Liver (tissue), 9 donors: Measurements from ENCODE around the gene TRIM23. TPM values are rescaled to one million over a fixed set of nuclear protein-coding genes. Genes with fewer than 3 reads are reported as not detected.

Experiments used
- DNase-seq: peaks from one replicate; pipeline ENCODE4 v3.0.0-alpha.2; 2017; ENCODE audit warnings: low spot score
- H3K27ac ChIP-seq, 2 donors: one replicate each; pipeline ENCODE4 v1.7.0; 2013; ENCODE audit warnings: inconsistent platforms in 2 of 2, low read length in 2 of 2, control low read depth in 1 of 2, low read depth in 1 of 2, mild to moderate bottlenecking in 1 of 2
- H3K27me3 ChIP-seq, 4 donors: one replicate each; pipeline versions ENCODE4 v1.6.1 to v1.7.0; 2013; ENCODE audit warnings: low read length in 3 of 4, inconsistent platforms in 1 of 4, mild to moderate bottlenecking in 1 of 4, moderate library complexity in 1 of 4; ENCODE audit not compliant: control insufficient read depth in 4 of 4, insufficient read depth in 4 of 4
- H3K36me3 ChIP-seq, 4 donors: one replicate each; pipeline versions ENCODE4 v1.6.1 to v1.7.0; 2013; ENCODE audit warnings: low read length in 3 of 4, mild to moderate bottlenecking in 3 of 4, low read depth in 1 of 4, moderate library complexity in 1 of 4; ENCODE audit not compliant: control insufficient read depth in 4 of 4, insufficient read depth in 3 of 4
- H3K4me1 ChIP-seq, 4 donors: one replicate each; pipeline versions ENCODE4 v1.6.1 to v1.7.0; 2013; ENCODE audit warnings: low read length in 3 of 4, mild to moderate bottlenecking in 3 of 4, moderate library complexity in 1 of 4; ENCODE audit not compliant: control insufficient read depth in 4 of 4, insufficient read depth in 4 of 4
- H3K4me3 ChIP-seq, 3 donors: one replicate each; pipeline versions ENCODE4 v1.6.1 to v1.7.0; 2013; ENCODE audit warnings: low read length in 3 of 3, control low read depth in 1 of 3, low read depth in 1 of 3, mild to moderate bottlenecking in 1 of 3
- H3K9ac ChIP-seq, 2 donors: one replicate each; pipeline ENCODE4 v1.7.0; 2013; ENCODE audit warnings: low read length in 2 of 2, mild to moderate bottlenecking in 2 of 2, moderate library complexity in 2 of 2, control low read depth in 1 of 2, low read depth in 1 of 2
- H3K9me3 ChIP-seq, 4 donors: one replicate each; pipeline versions ENCODE4 v1.6.1 to v1.7.0; 2013; ENCODE audit warnings: low read length in 3 of 4; ENCODE audit not compliant: control insufficient read depth in 4 of 4
- EGR1 ChIP-seq, 2 donors: IDR thresholded peaks; 2 replicates each; pipeline ENCODE4 v1.6.1; 2016 to 2018; ENCODE audit warnings: antibody characterized with exemption in 2 of 2, low read depth in 2 of 2
- FOXA1 ChIP-seq: IDR thresholded peaks from 2 replicates; pipeline ENCODE4 v1.6.1; 2016; ENCODE audit warnings: antibody characterized with exemption
- FOXA2 ChIP-seq: IDR thresholded peaks from 2 replicates; pipeline ENCODE4 v1.6.1; 2016; ENCODE audit warnings: antibody characterized with exemption
- GABPA ChIP-seq, 2 donors: IDR thresholded peaks in 1 of 2; conservative IDR thresholded peaks in 1 of 2; 2 replicates each; pipeline ENCODE4 v1.6.1; 2016; ENCODE audit warnings: antibody characterized with exemption in 2 of 2, mild to moderate bottlenecking in 1 of 2, moderate library complexity in 1 of 2
- HNF4A ChIP-seq, 2 donors: conservative IDR thresholded peaks; 2 replicates each; pipeline ENCODE4 v1.6.1; 2016; ENCODE audit warnings: antibody characterized with exemption in 2 of 2, mild to moderate bottlenecking in 2 of 2
- HNF4G ChIP-seq: IDR thresholded peaks from 2 replicates; pipeline ENCODE4 v1.6.1; 2016; ENCODE audit warnings: antibody characterized with exemption
- JUND ChIP-seq, 2 donors: IDR thresholded peaks; 2 replicates each; pipeline ENCODE4 v1.6.1; 2016; ENCODE audit warnings: antibody characterized with exemption in 2 of 2
- NR2F2 ChIP-seq: IDR thresholded peaks from 2 replicates; pipeline ENCODE4 v1.6.1; 2016; ENCODE audit warnings: antibody characterized with exemption
- RAD21 ChIP-seq, 2 donors: IDR thresholded peaks; 2 replicates each; pipeline ENCODE4 v1.6.1; 2016; ENCODE audit warnings: antibody characterized with exemption in 2 of 2, mild to moderate bottlenecking in 2 of 2
- RXRA ChIP-seq, 2 donors: IDR thresholded peaks; 2 replicates each; pipeline ENCODE4 v1.6.1; 2017 to 2018; ENCODE audit warnings: antibody characterized with exemption in 2 of 2, mild to moderate bottlenecking in 1 of 2
- SP1 ChIP-seq: IDR thresholded peaks from 2 replicates; pipeline ENCODE4 v1.6.1; 2018; ENCODE audit warnings: antibody characterized with exemption, mild to moderate bottlenecking
- TAF1 ChIP-seq: conservative IDR thresholded peaks from 2 replicates; pipeline ENCODE4 v1.6.1; 2016; ENCODE audit warnings: antibody characterized with exemption, mild to moderate bottlenecking
- YY1 ChIP-seq: IDR thresholded peaks from 2 replicates; pipeline ENCODE4 v1.6.1; 2016; ENCODE audit warnings: antibody characterized with exemption, mild to moderate bottlenecking
- WGBS: extraction: QIAGEN DNeasy Blood & Tissue Kit; methylation state at CpG from one replicate; pipeline ENCODE4 v1.1.7; 2013; 5-methylcytosine and 5-hydroxymethylcytosine counted together
- polyA plus RNA-seq, 2 donors: library from polyadenylated mRNA; stranded (reverse) in 1 of 2; unstranded in 1 of 2; fragments of 200-250 nt in 1 of 2; fragments of >200 nt in 1 of 2; fragmentation: Nextera tagmentation in 1 of 2; extraction: Ambion mirVana in 1 of 2; gene quantifications; one replicate each; pipeline versions ENCODE4 v1.2.1 to v1.2.3, GENCODE V29; 2013 to 2015
- total RNA-seq, 2 donors: library from RNA; depleted of rRNA; stranded (reverse); fragments of >200 nt; gene quantifications; one replicate each; pipeline ENCODE4 v1.2.3, GENCODE V29; 2014
- TF ChIP-seq, protein P1 (sequence below): fragments of 150-350 bp; IDR thresholded peaks from 2 replicates; pipeline ENCODE4 v1.5.1; 2017; ENCODE audit warnings: improper control_type of control experiment, low read depth, low read length; ENCODE audit not compliant: missing input control
- TF ChIP-seq, protein P2 (sequence below): IDR thresholded peaks from 2 replicates; pipeline ENCODE4 v1.6.1; 2016; ENCODE audit warnings: antibody characterized with exemption
- TF ChIP-seq, protein P3 (sequence below): IDR thresholded peaks from 2 replicates; pipeline ENCODE4 v1.6.1; 2016; ENCODE audit warnings: antibody characterized with exemption
- TF ChIP-seq, protein P4 (sequence below): IDR thresholded peaks from 2 replicates; pipeline ENCODE4 v1.6.1; 2016; ENCODE audit warnings: antibody characterized with exemption
- TF ChIP-seq, protein P5 (sequence below): IDR thresholded peaks from 2 replicates; pipeline ENCODE4 v1.6.1; 2016; ENCODE audit warnings: antibody characterized with exemption, mild to moderate bottlenecking
- donor health status: healthy.
- donor health status: healthy.
- donor health status: healthy.
- donor health status: healthy.
- donor health status: healthy.

Gene TRIM23
- total and polyA plus RNA-seq, 4 donors, result 3.1 to 25.0 (median 9.1) TPM

DNA sequence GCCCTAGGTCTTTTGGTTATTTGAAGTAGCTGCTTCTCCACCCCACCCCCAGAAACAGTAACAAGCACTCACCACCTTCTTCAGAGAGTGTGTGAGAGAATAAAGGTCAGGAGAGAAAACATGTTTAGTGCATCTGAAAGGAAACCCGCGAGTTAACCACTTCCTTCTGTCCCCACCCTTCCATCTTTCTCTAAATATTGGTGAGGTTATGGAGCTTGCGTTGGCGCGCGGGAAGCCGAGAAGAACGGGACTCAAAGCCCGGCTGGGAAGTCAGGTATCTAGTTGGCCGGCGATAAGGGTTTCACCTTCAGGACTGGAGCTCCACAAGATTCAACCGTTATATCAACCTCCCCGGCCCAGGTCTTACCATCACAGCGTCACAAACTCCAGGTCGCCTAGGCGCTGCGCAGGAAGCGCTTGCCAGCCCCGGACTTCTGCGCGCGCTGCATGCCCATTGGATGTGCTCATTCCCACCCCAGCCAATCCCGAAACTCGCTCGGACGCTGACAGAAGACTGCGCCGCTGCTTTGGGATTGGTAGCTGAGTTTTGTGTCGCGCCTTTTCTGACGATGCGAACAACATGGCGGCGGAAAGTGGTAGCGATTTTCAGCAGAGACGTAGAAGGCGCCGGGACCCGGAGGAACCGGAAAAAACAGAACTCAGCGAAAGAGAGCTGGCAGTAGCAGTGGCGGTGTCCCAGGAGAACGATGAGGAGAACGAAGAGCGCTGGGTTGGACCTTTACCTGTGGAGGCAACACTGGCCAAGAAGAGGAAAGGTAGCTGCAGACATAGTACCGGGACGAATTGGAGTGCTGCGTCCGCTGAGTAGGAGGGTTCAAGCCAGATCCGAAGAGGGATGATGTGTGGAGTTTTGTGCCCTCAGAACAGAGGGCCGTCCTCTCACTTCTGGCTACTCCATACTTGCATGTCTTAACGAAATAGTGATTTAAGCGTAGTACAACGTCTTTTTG lies 61.1 kb downstream of the TRIM23 start, which contains the start of the genes CENPK and PPWD1:
CENPK (minus strand) TSS at position 438 of the 971 bp plus-strand sequence. CDS start 8,261 bp downstream, outside the sequence.
PPWD1 (plus strand) TSS at position 566 of the 971 bp plus-strand sequence; CDS start at position 581, 15 bp downstream.
- H3K4me3 ChIP-seq, result peak within 1 kb of the TSS; percentile 66 to 95 (median 73)
- DNase-seq, result peak; percentile 93

More for the DNA sequence above, 61.1 kb downstream of the TRIM23 start, which contains the start of the genes CENPK and PPWD1:
- no peaks in the 10 kb centered on the region for H3K9me3 ChIP-seq
- no peaks in the 10 kb centered on the region for H3K27me3 ChIP-seq
- TF ChIP-seq HNF4A (conservative IDR thresholded peaks at IDR 0.05) (no peak), YY1 (peak; percentile 100), FOXA1 (peak; percentile 51), EGR1 (IDR thresholded peaks at IDR 0.05; ENCODE audit: low read depth in 2 of 2) (no peak), RXRA (IDR thresholded peaks at IDR 0.05) (peak in 1 of 2 donors; percentile 35), NR2F2 (no peak), GABPA (IDR thresholded peaks at IDR 0.05 in 1 of 2, conservative IDR thresholded peaks at IDR 0.05 in 1 of 2) (peak in 1 of 2 donors; percentile 76), HNF4G (no peak), RAD21 (IDR thresholded peaks at IDR 0.05) (peak in 1 of 2 donors; percentile 11), TAF1 (peak; percentile 83), SP1 (peak; percentile 96), JUND (IDR thresholded peaks at IDR 0.05) (peak in 1 of 2 donors; percentile 34), FOXA2 (no peak)
- TF ChIP-seq, protein P1, sequence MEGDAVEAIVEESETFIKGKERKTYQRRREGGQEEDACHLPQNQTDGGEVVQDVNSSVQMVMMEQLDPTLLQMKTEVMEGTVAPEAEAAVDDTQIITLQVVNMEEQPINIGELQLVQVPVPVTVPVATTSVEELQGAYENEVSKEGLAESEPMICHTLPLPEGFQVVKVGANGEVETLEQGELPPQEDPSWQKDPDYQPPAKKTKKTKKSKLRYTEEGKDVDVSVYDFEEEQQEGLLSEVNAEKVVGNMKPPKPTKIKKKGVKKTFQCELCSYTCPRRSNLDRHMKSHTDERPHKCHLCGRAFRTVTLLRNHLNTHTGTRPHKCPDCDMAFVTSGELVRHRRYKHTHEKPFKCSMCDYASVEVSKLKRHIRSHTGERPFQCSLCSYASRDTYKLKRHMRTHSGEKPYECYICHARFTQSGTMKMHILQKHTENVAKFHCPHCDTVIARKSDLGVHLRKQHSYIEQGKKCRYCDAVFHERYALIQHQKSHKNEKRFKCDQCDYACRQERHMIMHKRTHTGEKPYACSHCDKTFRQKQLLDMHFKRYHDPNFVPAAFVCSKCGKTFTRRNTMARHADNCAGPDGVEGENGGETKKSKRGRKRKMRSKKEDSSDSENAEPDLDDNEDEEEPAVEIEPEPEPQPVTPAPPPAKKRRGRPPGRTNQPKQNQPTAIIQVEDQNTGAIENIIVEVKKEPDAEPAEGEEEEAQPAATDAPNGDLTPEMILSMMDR, result no peak
- TF ChIP-seq, protein P2, sequence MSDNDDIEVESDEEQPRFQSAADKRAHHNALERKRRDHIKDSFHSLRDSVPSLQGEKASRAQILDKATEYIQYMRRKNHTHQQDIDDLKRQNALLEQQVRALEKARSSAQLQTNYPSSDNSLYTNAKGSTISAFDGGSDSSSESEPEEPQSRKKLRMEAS, result peak; percentile 63
- TF ChIP-seq, protein P3, sequence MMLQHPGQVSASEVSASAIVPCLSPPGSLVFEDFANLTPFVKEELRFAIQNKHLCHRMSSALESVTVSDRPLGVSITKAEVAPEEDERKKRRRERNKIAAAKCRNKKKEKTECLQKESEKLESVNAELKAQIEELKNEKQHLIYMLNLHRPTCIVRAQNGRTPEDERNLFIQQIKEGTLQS, result peak; percentile 62
- TF ChIP-seq, protein P4, sequence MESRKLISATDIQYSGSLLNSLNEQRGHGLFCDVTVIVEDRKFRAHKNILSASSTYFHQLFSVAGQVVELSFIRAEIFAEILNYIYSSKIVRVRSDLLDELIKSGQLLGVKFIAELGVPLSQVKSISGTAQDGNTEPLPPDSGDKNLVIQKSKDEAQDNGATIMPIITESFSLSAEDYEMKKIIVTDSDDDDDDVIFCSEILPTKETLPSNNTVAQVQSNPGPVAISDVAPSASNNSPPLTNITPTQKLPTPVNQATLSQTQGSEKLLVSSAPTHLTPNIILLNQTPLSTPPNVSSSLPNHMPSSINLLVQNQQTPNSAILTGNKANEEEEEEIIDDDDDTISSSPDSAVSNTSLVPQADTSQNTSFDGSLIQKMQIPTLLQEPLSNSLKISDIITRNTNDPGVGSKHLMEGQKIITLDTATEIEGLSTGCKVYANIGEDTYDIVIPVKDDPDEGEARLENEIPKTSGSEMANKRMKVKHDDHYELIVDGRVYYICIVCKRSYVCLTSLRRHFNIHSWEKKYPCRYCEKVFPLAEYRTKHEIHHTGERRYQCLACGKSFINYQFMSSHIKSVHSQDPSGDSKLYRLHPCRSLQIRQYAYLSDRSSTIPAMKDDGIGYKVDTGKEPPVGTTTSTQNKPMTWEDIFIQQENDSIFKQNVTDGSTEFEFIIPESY, result peak; percentile 44
- TF ChIP-seq, protein P5, sequence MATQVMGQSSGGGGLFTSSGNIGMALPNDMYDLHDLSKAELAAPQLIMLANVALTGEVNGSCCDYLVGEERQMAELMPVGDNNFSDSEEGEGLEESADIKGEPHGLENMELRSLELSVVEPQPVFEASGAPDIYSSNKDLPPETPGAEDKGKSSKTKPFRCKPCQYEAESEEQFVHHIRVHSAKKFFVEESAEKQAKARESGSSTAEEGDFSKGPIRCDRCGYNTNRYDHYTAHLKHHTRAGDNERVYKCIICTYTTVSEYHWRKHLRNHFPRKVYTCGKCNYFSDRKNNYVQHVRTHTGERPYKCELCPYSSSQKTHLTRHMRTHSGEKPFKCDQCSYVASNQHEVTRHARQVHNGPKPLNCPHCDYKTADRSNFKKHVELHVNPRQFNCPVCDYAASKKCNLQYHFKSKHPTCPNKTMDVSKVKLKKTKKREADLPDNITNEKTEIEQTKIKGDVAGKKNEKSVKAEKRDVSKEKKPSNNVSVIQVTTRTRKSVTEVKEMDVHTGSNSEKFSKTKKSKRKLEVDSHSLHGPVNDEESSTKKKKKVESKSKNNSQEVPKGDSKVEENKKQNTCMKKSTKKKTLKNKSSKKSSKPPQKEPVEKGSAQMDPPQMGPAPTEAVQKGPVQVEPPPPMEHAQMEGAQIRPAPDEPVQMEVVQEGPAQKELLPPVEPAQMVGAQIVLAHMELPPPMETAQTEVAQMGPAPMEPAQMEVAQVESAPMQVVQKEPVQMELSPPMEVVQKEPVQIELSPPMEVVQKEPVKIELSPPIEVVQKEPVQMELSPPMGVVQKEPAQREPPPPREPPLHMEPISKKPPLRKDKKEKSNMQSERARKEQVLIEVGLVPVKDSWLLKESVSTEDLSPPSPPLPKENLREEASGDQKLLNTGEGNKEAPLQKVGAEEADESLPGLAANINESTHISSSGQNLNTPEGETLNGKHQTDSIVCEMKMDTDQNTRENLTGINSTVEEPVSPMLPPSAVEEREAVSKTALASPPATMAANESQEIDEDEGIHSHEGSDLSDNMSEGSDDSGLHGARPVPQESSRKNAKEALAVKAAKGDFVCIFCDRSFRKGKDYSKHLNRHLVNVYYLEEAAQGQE, result peak; percentile 60
- peak within 1 kb of the TSS; percentile 71 to 81 for H3K27ac ChIP-seq
- WGBS, result under 1% methylated on average over 54 of the region's 54 CpGs
- no peaks in the 10 kb centered on the region for H3K36me3 ChIP-seq
- peak within 1 kb of the TSS; percentile 61 to 92 for H3K9ac ChIP-seq
- peaks cover 8 to 23% (median 19%) of the 10 kb centered on the region in 4 donors for H3K4me1 ChIP-seq
